Placental pericyte (primary cell): ENCODE data around the gene KHDC3L. TPM values are rescaled to one million over a fixed set of nuclear protein-coding genes. Genes with fewer than 3 reads are reported as not detected.

ENCODE experiments used
- small RNA-seq: library from RNA; depleted of rRNA; stranded (forward); fragments of <200 nt; gene quantifications from one replicate; pipeline ENCODE3, GENCODE V24; 2012; ENCODE audit warnings: low replicate concordance
- total RNA-seq: library from RNA; depleted of rRNA; stranded (reverse); fragments of >200 nt; gene quantifications from 2 replicates; pipeline ENCODE4 v1.2.3, GENCODE V29; 2012

KHDC3L gene, protein sequence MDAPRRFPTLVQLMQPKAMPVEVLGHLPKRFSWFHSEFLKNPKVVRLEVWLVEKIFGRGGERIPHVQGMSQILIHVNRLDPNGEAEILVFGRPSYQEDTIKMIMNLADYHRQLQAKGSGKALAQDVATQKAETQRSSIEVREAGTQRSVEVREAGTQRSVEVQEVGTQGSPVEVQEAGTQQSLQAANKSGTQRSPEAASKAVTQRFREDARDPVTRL
- total RNA-seq: not detected in 2 replicates

GRCh38 chr6:73362358-73362757 is at the start of gene KHDC3L:
TSS of gene KHDC3L (plus strand) at chr6:73362658. CDS start at chr6:73362730, 72 bp downstream.

GRCh38 chr6:73353636-73354593 is 8.5 kb upstream of the KHDC3L start, which contains the start of gene DPPA5:
TSS of gene DPPA5 (minus strand) at chr6:73354276. CDS start at chr6:73354225, 51 bp downstream.

DNA sequence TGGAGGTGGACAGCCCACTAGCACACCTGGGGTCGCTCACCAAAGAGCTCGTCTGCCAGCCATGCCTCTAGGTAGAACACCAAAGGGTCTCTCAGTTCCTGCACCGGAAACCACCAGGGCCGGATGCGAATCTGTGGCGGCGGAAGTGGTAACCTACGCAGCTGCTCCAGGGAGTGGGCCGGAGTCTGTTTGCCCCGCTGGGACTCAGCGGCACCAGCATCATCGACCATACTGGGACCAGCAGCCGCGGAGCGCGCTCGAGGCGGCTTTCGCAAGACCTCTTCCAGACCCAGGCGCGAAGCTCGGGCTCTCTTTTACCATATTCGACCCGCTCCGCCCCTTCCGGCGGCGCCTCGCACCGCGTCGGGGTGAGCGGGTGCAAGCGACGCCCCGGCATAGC is 7.1 kb downstream of the KHDC3L start, which contains the start of gene OOEP:
TSS of gene OOEP (minus strand) at position 335 of the 400 bp plus-strand sequence. CDS start at position 230, 105 bp downstream.

DNA sequence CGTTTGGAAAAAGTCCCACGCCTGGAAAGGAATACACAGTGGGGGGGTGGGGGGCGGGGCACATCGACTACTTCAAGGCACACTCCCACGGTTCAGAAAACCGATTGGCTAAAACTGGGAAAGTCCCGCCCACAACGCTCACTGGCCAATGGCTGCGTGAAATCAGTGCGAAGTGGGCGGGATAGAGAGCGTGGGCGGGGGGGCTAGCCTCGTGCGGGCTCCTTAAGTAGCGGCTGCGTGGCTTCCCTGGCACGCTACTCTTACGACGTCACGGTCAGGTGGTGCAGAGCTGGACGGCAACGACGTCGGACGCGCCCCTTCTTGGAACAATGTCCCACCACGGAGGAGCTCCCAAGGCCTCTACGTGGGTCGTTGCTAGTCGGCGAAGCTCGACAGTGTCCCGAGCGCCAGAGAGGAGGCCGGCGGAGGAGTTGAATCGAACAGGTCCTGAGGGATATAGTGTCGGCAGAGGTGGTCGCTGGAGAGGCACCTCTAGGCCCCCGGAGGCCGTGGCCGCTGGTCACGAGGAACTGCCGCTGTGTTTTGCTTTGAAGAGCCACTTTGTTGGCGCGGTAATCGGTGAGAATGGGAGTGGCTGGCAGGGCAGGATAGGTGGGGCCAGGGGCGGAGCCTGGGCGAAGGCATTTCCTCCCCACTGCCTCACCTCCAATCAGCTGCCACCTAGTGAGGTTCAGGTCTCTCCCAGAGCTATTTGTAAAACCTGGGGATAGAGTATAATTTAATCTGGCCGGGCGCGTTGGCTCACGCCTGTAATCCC is 32.3 kb downstream of the KHDC3L start, which contains the start of gene DDX43:
TSS of gene DDX43 (plus strand) at position 252 of the 778 bp plus-strand sequence. CDS start at position 330, 78 bp downstream.

Small RNAs within 50 kb of the gene (small RNA-seq; reads per million reads assigned to genes)
- 0.16 reads per million for gene RPL39P3

Other genes starting within 250 kb of the KHDC3L start
- gene KHDC1L, start 137.2 kb upstream of the KHDC3L start, total RNA-seq: 0.44 TPM in 1 of 2 replicates, not detected in the other
- gene KHDC1, start 99.5 kb upstream of the KHDC3L start, total RNA-seq: 3.3 and 4.4 TPM in 2 replicates
- not detected in 2 replicates for gene DPPA5, start 8.4 kb upstream of the KHDC3L start, total RNA-seq
- gene OOEP, start 7.2 kb downstream of the KHDC3L start, total RNA-seq: 0.72 and 0.88 TPM in 2 replicates
- 4.2 and 14.4 TPM in 2 replicates for gene DDX43, start 32.2 kb downstream of the KHDC3L start, total RNA-seq
- 10.9 and 20.0 TPM in 2 replicates for gene CGAS, start 89.6 kb downstream of the KHDC3L start, total RNA-seq
- gene MTO1, start 99.1 kb downstream of the KHDC3L start, total RNA-seq: 45.3 and 48.8 TPM in 2 replicates
- gene EEF1A1, start 158.4 kb downstream of the KHDC3L start, total RNA-seq: 10,563 and 23,837 TPM in 2 replicates